HCT116 (cell line): Measurements from ENCODE around the gene NCBP3. TPM values are rescaled to one million over a fixed set of nuclear protein-coding genes. Genes with fewer than 3 reads are reported as not detected.

ENCODE experiments used
- ATAC-seq: fragments of 200-7000 bp; cut with Tn5 transposase; 2 replicates; pipeline ENCODE4 v1.9.1; 2020; ENCODE audit warnings: mild to moderate bottlenecking, moderate library complexity
- BruUV-seq: library from RNA; stranded (reverse); fragments of 400-500 nt; replicated peaks from 2 replicates; lab custom pipeline; 2021; lab: Mats Ljungman, UMichigan
- CTCF ChIA-PET: fragments of 300-600 bp; sonication (Branson Sonifier 250); formaldehyde crosslinking; loops from one replicate; lab custom pipeline; 2021; ENCODE audit warnings: antibody characterized with exemption; lab: Charles Lee
- POLR2A ChIA-PET: fragments of 300-600, 350-600 bp; sonication (Branson Sonifier 250); formaldehyde crosslinking; loops from one replicate; lab custom pipeline; 2021; ENCODE audit warnings: antibody characterized with exemption; lab: Charles Lee
- RAD21 ChIA-PET, 2 experiments: fragments of 300-600 bp; sonication (Branson Sonifier 250); formaldehyde crosslinking; loops; one replicate each; lab custom pipeline; 2023; ENCODE audit warnings: low total read pairs in 2 of 2; ENCODE audit not compliant: uncharacterized antibody in 2 of 2, unreplicated experiment in 2 of 2, low non-redundant PET in 1 of 2; lab: Charles Lee
- DNase-seq: peaks from one replicate; pipeline ENCODE4 v3.0.0-alpha.2; 2010; ENCODE audit warnings: low read depth, low spot score
- H2AFZ ChIP-seq: fragments of 200-600 bp; shearing (Covaris generic), sonication (generic); 2 replicates; pipeline ENCODE4 v1.6.1; 2017; ENCODE audit warnings: low read depth, mixed run types, mixed read lengths, antibody characterized with exemption, low read length; ENCODE audit not compliant: poor library complexity, severe bottlenecking
- H3K27ac ChIP-seq: 2 replicates; pipeline ENCODE4 v1.5.1; 2012; ENCODE audit warnings: low read depth, low read length
- H3K27me3 ChIP-seq: fragments of 200-600 bp; sonication (generic); 2 replicates; pipeline ENCODE4 v1.6.1; 2016; ENCODE audit warnings: mixed run types, low read length, mixed read lengths; ENCODE audit not compliant: insufficient read depth
- H3K36me3 ChIP-seq, 2 experiments: fragments of 200-500 bp in 1 of 2; fragments of 200-600 bp in 1 of 2; sonication (Bioruptor generic) in 1 of 2; sonication (generic) in 1 of 2; 2 replicates each; pipeline versions ENCODE4 v1.5.1 to v1.6.1; 2014 to 2016; ENCODE audit warnings: low read length in 2 of 2, inconsistent platforms in 1 of 2, mixed read lengths in 1 of 2, mixed run types in 1 of 2; ENCODE audit not compliant: insufficient read depth in 2 of 2, control insufficient read depth in 1 of 2
- H3K4me1 ChIP-seq, 2 experiments: fragments of 200-600 bp in 1 of 2; sonication (generic) in 1 of 2; 2 replicates each; pipeline versions ENCODE4 v1.5.1 to v1.6.1; 2012 to 2017; ENCODE audit warnings: low read length in 2 of 2, inconsistent platforms in 1 of 2, mild to moderate bottlenecking in 1 of 2, mixed read lengths in 1 of 2, mixed run types in 1 of 2, moderate library complexity in 1 of 2; ENCODE audit not compliant: insufficient read depth in 2 of 2, control insufficient read depth in 1 of 2
- H3K4me2 ChIP-seq: fragments of 200-600 bp; sonication (generic); 2 replicates; pipeline ENCODE4 v1.6.1; 2017; ENCODE audit warnings: mixed run types, low read length, mixed read lengths
- H3K4me3 ChIP-seq, 2 experiments: fragments of 200-600 bp in 1 of 2; sonication (generic) in 1 of 2; replicated peaks in 1 of 2; 2 replicates each; pipeline ENCODE4 v1.5.1; 2011 to 2016; ENCODE audit warnings: low read length in 2 of 2, control low read depth in 1 of 2, low read depth in 1 of 2, mild to moderate bottlenecking in 1 of 2, mixed read lengths in 1 of 2, mixed run types in 1 of 2
- H3K79me2 ChIP-seq: fragments of 200-600 bp; sonication (generic); 2 replicates; pipeline ENCODE4 v1.6.1; 2017; ENCODE audit warnings: mild to moderate bottlenecking, mixed run types, low read length, moderate library complexity, mixed read lengths; ENCODE audit not compliant: insufficient read depth
- H3K9ac ChIP-seq: fragments of 200-600 bp; sonication (generic); 2 replicates; pipeline ENCODE4 v1.6.1; 2016; ENCODE audit warnings: low read length, mixed read lengths
- H3K9me2 ChIP-seq: fragments of 200-600 bp; sonication (generic), shearing (Covaris generic); 2 replicates; pipeline ENCODE4 v1.6.1; 2017; ENCODE audit warnings: mixed run types, mild to moderate bottlenecking, moderate library complexity; ENCODE audit not compliant: insufficient read depth
- H3K9me3 ChIP-seq, 2 experiments: fragments of 200-500 bp in 1 of 2; fragments of 200-600 bp in 1 of 2; sonication (Bioruptor generic) in 1 of 2; sonication (generic) in 1 of 2; 2 replicates each; pipeline ENCODE4 v1.6.1; 2014 to 2017; ENCODE audit warnings: low read length in 2 of 2, mixed read lengths in 2 of 2, inconsistent platforms in 1 of 2, low read depth in 1 of 2, mild to moderate bottlenecking in 1 of 2, mixed run types in 1 of 2, moderate library complexity in 1 of 2; ENCODE audit not compliant: control insufficient read depth in 1 of 2, insufficient read depth in 1 of 2
- H4K20me1 ChIP-seq: fragments of 200-600 bp; sonication (generic), shearing (Covaris generic); 2 replicates; pipeline ENCODE4 v1.6.1; 2017; ENCODE audit warnings: mixed run types, mild to moderate bottlenecking, moderate library complexity; ENCODE audit not compliant: insufficient read depth
- ATF3 ChIP-seq: IDR thresholded peaks from 2 replicates; pipeline ENCODE4 v1.6.1; 2012
- CEBPB ChIP-seq: IDR thresholded peaks from 2 replicates; pipeline ENCODE4 v1.6.1; 2012; ENCODE audit warnings: low read depth
- ELF1 ChIP-seq: IDR thresholded peaks from 2 replicates; pipeline ENCODE4 v1.6.1; 2012; ENCODE audit warnings: low read depth, borderline replicate concordance
- EZH2 ChIP-seq: fragments of 200-600 bp; sonication (generic); IDR thresholded peaks from 2 replicates; pipeline ENCODE4 v1.6.1; 2017; ENCODE audit warnings: antibody characterized with exemption, mixed run types
- POLR2A ChIP-seq: IDR thresholded peaks from 2 replicates; pipeline ENCODE4 v1.7.0; 2011; ENCODE audit warnings: borderline replicate concordance; ENCODE audit not compliant: insufficient read depth, insufficient read length; ENCODE audit errors: extremely low read depth
- POLR2AphosphoS5 ChIP-seq: IDR thresholded peaks from 2 replicates; pipeline ENCODE4 v1.6.1; 2011; ENCODE audit warnings: mild to moderate bottlenecking, low read depth, low read length, moderate library complexity
- REST ChIP-seq: IDR thresholded peaks from 2 replicates; pipeline ENCODE4 v1.6.1; 2012; ENCODE audit warnings: low read depth
- ZNF274 ChIP-seq: fragments of 200-500 bp; sonication (Bioruptor generic); IDR thresholded peaks from 2 replicates; pipeline ENCODE4 v1.6.1; 2014; ENCODE audit warnings: mild to moderate bottlenecking, low read depth, low read length, inconsistent platforms
- intact Hi-C: fragments of 100-400 bp; cut with micrococcal nuclease; formaldehyde crosslinking; loops from 2 replicates; pipeline ENCODE4 v1.10.0; 2022
- total RNA-seq: library from RNA; stranded (reverse); gene quantifications from one replicate; pipeline ENCODE4 v1.2.1, GENCODE V29; 2021; ENCODE audit not compliant: unreplicated experiment

Gene NCBP3
- total RNA-seq, 1 experiment from 2014 or later: 46.5 TPM

GRCh38 chr17:3770466-3770865, 75.6 kb downstream of the NCBP3 start:
- H3K4me3 ChIP-seq: no peak overlapping the region
- H3K4me1 ChIP-seq: peaks cover 0 to 25% of the 10 kb centered on the region in 2 experiments; a peak in 2 of 4 replicates
- POLR2A ChIA-PET: no interaction called here
- RAD21 ChIA-PET: no interaction called here
- no peak overlapping the region for H3K4me2 ChIP-seq
- CTCF ChIA-PET: no interaction called here
- H3K9ac ChIP-seq: no peak overlapping the region
- no peaks in the 10 kb centered on the region for H3K9me2 ChIP-seq
- TF ChIP-seq REST (no peak), ATF3 (no peak), CEBPB (no peak), POLR2AphosphoS5 (no peak), ELF1 (no peak), ZNF274 (no peak), EZH2 (no peak), POLR2A (no peak)
- no peaks in the 10 kb centered on the region for H3K27me3 ChIP-seq
- no peak overlapping the region for H3K27ac ChIP-seq
- H2AFZ ChIP-seq: no peak overlapping the region
- H4K20me1 ChIP-seq: no peaks in the 10 kb centered on the region
- ATAC-seq (no peak), DNase-seq (no peak)
- H3K79me2 ChIP-seq: no peaks in the 10 kb centered on the region
- H3K9me3 ChIP-seq: no peaks in the 10 kb centered on the region
- intact Hi-C loops: no loop called here
- BruUV-seq: no TSS peak
- H3K36me3 ChIP-seq: no peaks in the 10 kb centered on the region
